Naive thymus-derived CD8-positive, alpha-beta T cell (primary cell): ENCODE data around the gene NCOA3. TPM values are rescaled to one million over a fixed set of nuclear protein-coding genes. Genes with fewer than 3 reads are reported as not detected.
A peak's percentile ranks its signal among the peaks of the same experiment; 100 is the strongest.
"Not testable (repeated sequence)": the region's sequence is repeated elsewhere in the genome, so short reads cannot be mapped to it uniquely, and the experiment has no call there.

ENCODE experiments used
- ATAC-seq, 2 donors: fragments of 150-1000 bp; cut with Tn5 transposase in 1 of 2; sonication (Bioruptor Pico), chemical (Tn5 transposase) in 1 of 2; 1 replicate in 1 of 2; 2 replicates in 1 of 2; pipeline ENCODE4 v1.10.0; 2021; ENCODE audit warnings: mild to moderate bottlenecking in 2 of 2, moderate library complexity in 2 of 2
- POLR2A ChIA-PET: fragments of 350-600 bp; sonication (Branson Sonifier 250); formaldehyde crosslinking; loops from one replicate; lab custom pipeline; 2021; ENCODE audit warnings: antibody characterized with exemption; lab: Charles Lee
- DNase-seq, 10 donors: peaks; one replicate each; pipeline versions ENCODE4 v3.0.0 to v3.0.0-alpha.2; 2020 to 2022
- H3K27ac Mint-ChIP-seq, 10 donors: one replicate each; pipeline ENCODE4 v1.8.0; 2020 to 2022; ENCODE audit warnings: mild to moderate bottlenecking in 10 of 10, mixed read lengths in 10 of 10, moderate library complexity in 4 of 10, inconsistent platforms in 1 of 10
- H3K27me3 Mint-ChIP-seq, 5 donors: one replicate each; pipeline ENCODE4 v1.8.0; 2021 to 2022; ENCODE audit warnings: mixed read lengths in 5 of 5
- H3K36me3 Mint-ChIP-seq, 3 donors: one replicate each; pipeline ENCODE4 v1.8.0; 2020 to 2022; ENCODE audit warnings: mixed read lengths in 3 of 3, mild to moderate bottlenecking in 2 of 3, inconsistent platforms in 1 of 3
- H3K4me1 Mint-ChIP-seq, 4 donors: one replicate each; pipeline ENCODE4 v1.8.0; 2021 to 2022; ENCODE audit warnings: mixed read lengths in 4 of 4
- H3K4me3 Mint-ChIP-seq, 10 donors: one replicate each; pipeline ENCODE4 v1.8.0; 2020 to 2022; ENCODE audit warnings: mild to moderate bottlenecking in 10 of 10, mixed read lengths in 10 of 10, moderate library complexity in 6 of 10, inconsistent platforms in 1 of 10
- H3K9me3 Mint-ChIP-seq, 9 donors: one replicate each; pipeline ENCODE4 v1.8.0; 2020 to 2022; ENCODE audit warnings: mixed read lengths in 9 of 9, mild to moderate bottlenecking in 3 of 9, inconsistent platforms in 1 of 9, moderate library complexity in 1 of 9
- polyA plus RNA-seq, 3 donors: library from polyadenylated mRNA; unstranded; fragments of 300-500 nt; fragmentation: Illumina TruSeq; gene quantifications; one replicate each; pipeline ENCODE4 v1.2.3, GENCODE V29; 2021
- total RNA-seq, 8 experiments: library from RNA in 2 of 8; stranded (reverse) in 2 of 8; gene quantifications; one replicate each; pipeline ENCODE4 v1.2.3 and lab custom pipeline; 2021 to 2026

NCOA3 gene
- total and polyA plus RNA-seq, 5 experiments from 2014 or later = 18.4 to 106 (median 27.8) TPM

- Mint-ChIP-seq H3K27ac (no peak overlapping the region), H3K27me3 (no peaks in the 10 kb centered on the region), H3K9me3 (no peaks in the 10 kb centered on the region), H3K4me3 (no peak overlapping the region), H3K36me3 (no peaks in the 10 kb centered on the region), H3K4me1 (peaks cover 0 to 1% (median 0%) of the 10 kb centered on the region in 4 donors)
- POLR2A ChIA-PET = interaction anchor here (1.0 kb wide), 1 partner anchor 12 kb away, joined by 4 read pairs; no protein-coding TSS in a partner anchor
- DNase-seq (no peak), ATAC-seq (no peak)
These were observed 40.5 kb upstream of the NCOA3 start for GRCh38 chr20:47461120-47461685.

- ATAC-seq, H3K4me3 Mint-ChIP-seq, H3K27ac Mint-ChIP-seq, H3K36me3 Mint-ChIP-seq, H3K27me3 Mint-ChIP-seq, DNase-seq, H3K9me3 Mint-ChIP-seq, H3K4me1 Mint-ChIP-seq: not testable (repeated sequence)
- POLR2A ChIA-PET = interaction anchor here (0.5 to 1.0 kb wide), 2 partner anchors 12 to 46 kb away, joined by 3 to 4 read pairs; no protein-coding TSS in a partner anchor
These were observed 39.8 kb upstream of the NCOA3 start for GRCh38 chr20:47461906-47462305.

GRCh38 chr20:47464380-47465101 lies 37.1 kb upstream of the NCOA3 start:
- Mint-ChIP-seq H3K27ac (no peak overlapping the region), H3K27me3 (no peaks in the 10 kb centered on the region), H3K9me3 (no peaks in the 10 kb centered on the region), H3K4me1 (peaks cover 0 to 18% (median under 1%) of the 10 kb centered on the region in 4 donors), H3K36me3 (no peaks in the 10 kb centered on the region), H3K4me3 (no peak overlapping the region)
- ATAC-seq (no peak), DNase-seq (no peak)
- POLR2A ChIA-PET = interaction anchor here (0.6 kb wide), 1 partner anchor 157 kb away, joined by 3 read pairs; no protein-coding TSS in a partner anchor

- ATAC-seq (no peak), DNase-seq (no peak)
- Mint-ChIP-seq H3K27me3 (no peaks in the 10 kb centered on the region), H3K9me3 (no peaks in the 10 kb centered on the region), H3K4me1 (peaks cover 0 to 20% (median under 1%) of the 10 kb centered on the region in 4 donors), H3K4me3 (no peak overlapping the region), H3K27ac (no peak overlapping the region), H3K36me3 (no peaks in the 10 kb centered on the region)
- POLR2A ChIA-PET = no interaction called here
These were observed 36.2 kb upstream of the NCOA3 start for GRCh38 chr20:47465335-47466090.

- POLR2A ChIA-PET = no interaction called here
- no peaks in the 10 kb centered on the region for H3K9me3 Mint-ChIP-seq
- no peak for DNase-seq
- no peaks in the 10 kb centered on the region for H3K36me3 Mint-ChIP-seq
- H3K27me3 Mint-ChIP-seq = no peaks in the 10 kb centered on the region
- peaks cover 0 to 20% (median 0%) of the 10 kb centered on the region in 4 donors for H3K4me1 Mint-ChIP-seq
- ATAC-seq = no peak
- no peak overlapping the region for H3K4me3 Mint-ChIP-seq
- H3K27ac Mint-ChIP-seq = no peak overlapping the region
These were observed 35.5 kb upstream of the NCOA3 start for GRCh38 chr20:47466213-47466612.

- ATAC-seq (no peak), DNase-seq (no peak)
- no peaks in the 10 kb centered on the region for H3K36me3 Mint-ChIP-seq
- H3K27me3 Mint-ChIP-seq = no peaks in the 10 kb centered on the region
- peaks cover 0 to 20% (median 0%) of the 10 kb centered on the region in 4 donors for H3K4me1 Mint-ChIP-seq
- peak overlapping the region in 1 of 10 donors; percentile 14 for H3K27ac Mint-ChIP-seq
- POLR2A ChIA-PET = no interaction called here
- no peak overlapping the region for H3K4me3 Mint-ChIP-seq
- no peaks in the 10 kb centered on the region for H3K9me3 Mint-ChIP-seq
These were observed 34.8 kb upstream of the NCOA3 start for GRCh38 chr20:47466704-47467459.

- Mint-ChIP-seq H3K4me1 (peaks cover 0 to 31% (median 2%) of the 10 kb centered on the region in 4 donors), H3K27me3 (no peaks in the 10 kb centered on the region), H3K4me3 (no peak overlapping the region), H3K9me3 (no peaks in the 10 kb centered on the region), H3K36me3 (no peaks in the 10 kb centered on the region), H3K27ac (peak overlapping the region in 1 of 10 donors; percentile 41)
- DNase-seq (no peak), ATAC-seq (peak in 1 of 2 donors; percentile 23)
- POLR2A ChIA-PET = no interaction called here
These were observed 33.2 kb upstream of the NCOA3 start for GRCh38 chr20:47468290-47469050.

DNA sequence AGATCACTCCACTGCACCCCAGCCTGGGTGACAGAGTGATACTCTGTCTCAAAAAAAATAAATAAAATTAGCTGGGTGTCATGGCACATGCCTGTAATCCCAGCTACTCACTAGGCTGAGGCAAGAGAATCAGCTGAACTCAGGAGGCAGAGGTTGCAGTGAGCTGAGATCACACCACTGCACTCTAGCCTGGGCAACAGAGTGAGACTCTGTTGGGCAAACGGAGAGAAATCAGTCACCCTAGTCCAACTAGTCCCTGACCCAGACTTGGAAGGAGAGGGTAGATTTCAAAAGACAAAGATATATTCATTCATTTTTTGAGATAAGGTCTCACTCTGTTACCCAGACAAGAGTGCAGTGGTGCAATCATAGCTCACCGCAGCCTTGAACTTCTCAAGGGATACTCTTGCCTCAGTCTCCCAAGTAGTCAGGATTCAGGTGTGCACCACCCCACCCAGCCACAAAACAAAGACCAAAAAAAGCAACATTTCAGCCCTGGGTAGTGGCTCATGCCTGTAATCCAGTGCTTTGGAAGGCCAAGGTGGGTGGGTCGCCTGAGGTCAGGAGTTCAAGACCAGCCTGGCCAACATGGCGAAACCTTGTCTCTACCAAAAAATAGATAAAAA lies 26.2 kb upstream of the NCOA3 start:
- ATAC-seq = no peak
- POLR2A ChIA-PET = no interaction called here
- Mint-ChIP-seq H3K27ac (no peak overlapping the region), H3K4me3 (no peak overlapping the region), H3K9me3 (no peaks in the 10 kb centered on the region), H3K27me3 (no peaks in the 10 kb centered on the region), H3K4me1 (peaks cover 0 to 31% (median 3%) of the 10 kb centered on the region in 4 donors), H3K36me3 (no peaks in the 10 kb centered on the region)
- DNase-seq = no peak

- no peak overlapping the region for H3K4me3 Mint-ChIP-seq
- ATAC-seq (no peak), DNase-seq (no peak)
- H3K27ac Mint-ChIP-seq = peak overlapping the region in 1 of 10 donors; percentile 20
- no peaks in the 10 kb centered on the region for H3K27me3 Mint-ChIP-seq
- POLR2A ChIA-PET = no interaction called here
- no peaks in the 10 kb centered on the region for H3K9me3 Mint-ChIP-seq
- H3K4me1 Mint-ChIP-seq = peaks cover 0 to 31% (median 3%) of the 10 kb centered on the region in 4 donors
- H3K36me3 Mint-ChIP-seq = no peaks in the 10 kb centered on the region
These were observed 25.2 kb upstream of the NCOA3 start for GRCh38 chr20:47476452-47476851.

DNA sequence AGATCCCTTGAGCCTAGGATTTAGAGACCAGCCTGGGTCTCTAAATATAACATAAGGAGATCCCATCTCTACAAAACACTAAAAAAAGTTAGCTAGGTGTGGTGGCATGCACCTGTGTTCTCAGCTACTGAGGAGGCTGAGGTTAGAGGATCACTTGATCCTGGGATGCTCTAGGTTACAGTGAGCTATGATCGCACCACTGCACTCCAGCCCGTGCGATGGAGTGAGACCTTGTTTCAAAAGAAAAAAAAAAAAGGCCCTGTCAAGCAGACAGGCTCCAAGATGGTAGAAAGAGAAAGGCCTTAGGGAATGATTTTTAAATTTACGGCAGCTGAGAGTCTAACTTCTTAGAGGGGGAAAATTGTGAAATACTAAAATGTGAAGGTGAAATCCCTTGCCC lies 22.6 kb upstream of the NCOA3 start:
- DNase-seq (no peak), ATAC-seq (no peak)
- no peaks in the 10 kb centered on the region for H3K9me3 Mint-ChIP-seq
- POLR2A ChIA-PET = no interaction called here
- peaks cover 0 to 14% (median 1%) of the 10 kb centered on the region in 4 donors for H3K4me1 Mint-ChIP-seq
- H3K4me3 Mint-ChIP-seq = no peak overlapping the region
- peak overlapping the region in 4 of 10 donors; percentile 12 to 83 (median 68) for H3K27ac Mint-ChIP-seq
- H3K36me3 Mint-ChIP-seq = no peaks in the 10 kb centered on the region
- no peaks in the 10 kb centered on the region for H3K27me3 Mint-ChIP-seq

- H3K4me3 Mint-ChIP-seq = no peak overlapping the region
- DNase-seq = no peak
- peaks cover 0 to 9% (median 1%) of the 10 kb centered on the region in 4 donors for H3K4me1 Mint-ChIP-seq
- POLR2A ChIA-PET = no interaction called here
- H3K36me3 Mint-ChIP-seq = no peaks in the 10 kb centered on the region
- no peak for ATAC-seq
- H3K27ac Mint-ChIP-seq = peak overlapping the region in 5 of 10 donors; percentile 12 to 83 (median 60)
- H3K27me3 Mint-ChIP-seq = no peaks in the 10 kb centered on the region
- no peaks in the 10 kb centered on the region for H3K9me3 Mint-ChIP-seq
These were observed 22.2 kb upstream of the NCOA3 start for GRCh38 chr20:47479506-47479905.
